ENCODE data around the gene THRB. TPM values are rescaled to one million over a fixed set of nuclear protein-coding genes. Genes with fewer than 3 reads are reported as not detected.

THRB gene
- total RNA-seq, 2 donors from 2014 or later: 1.2 TPM; not detected in 1

- Mint-ChIP-seq H3K4me3 (no peak overlapping the region), H3K27me3 (no peaks in the 10 kb centered on the region), H3K4me1 (no peaks in the 10 kb centered on the region), H3K36me3 (ENCODE audit: low read depth) (no peaks in the 10 kb centered on the region), H3K27ac (no peak overlapping the region)
- no peak for DNase-seq
- H3K9me3 ChIP-seq (ENCODE audit: control insufficient read depth, low read length, poor library complexity, severe bottlenecking): peaks cover 4% of the 10 kb centered on the region
- no peak for ATAC-seq
Observed at GRCh38 chr3:24506966-24507775, 12.5 kb upstream of the THRB start.

GRCh38 chr3:24505691-24506550 lies 11.3 kb upstream of the THRB start:
- Mint-ChIP-seq H3K27me3 (no peaks in the 10 kb centered on the region), H3K36me3 (ENCODE audit: low read depth) (no peaks in the 10 kb centered on the region), H3K4me3 (no peak overlapping the region), H3K27ac (no peak overlapping the region), H3K4me1 (no peaks in the 10 kb centered on the region)
- peaks cover 4% of the 10 kb centered on the region for H3K9me3 ChIP-seq (ENCODE audit: control insufficient read depth, low read length, poor library complexity, severe bottlenecking)
- ATAC-seq (no peak), DNase-seq (no peak)

GRCh38 chr3:24504772-24505171 lies 10.1 kb upstream of the THRB start:
- no peak overlapping the region for H3K4me3 Mint-ChIP-seq
- DNase-seq: no peak
- ATAC-seq: no peak
- no peaks in the 10 kb centered on the region for H3K4me1 Mint-ChIP-seq
- no peaks in the 10 kb centered on the region for H3K27me3 Mint-ChIP-seq
- no peak overlapping the region for H3K27ac Mint-ChIP-seq
- no peaks in the 10 kb centered on the region for H3K36me3 Mint-ChIP-seq (ENCODE audit: low read depth)
- peaks cover 4% of the 10 kb centered on the region for H3K9me3 ChIP-seq (ENCODE audit: control insufficient read depth, low read length, poor library complexity, severe bottlenecking)

- H3K9me3 ChIP-seq (ENCODE audit: control insufficient read depth, low read length, poor library complexity, severe bottlenecking): peaks cover 4% of the 10 kb centered on the region
- H3K27me3 Mint-ChIP-seq: no peaks in the 10 kb centered on the region
- no peak overlapping the region for H3K27ac Mint-ChIP-seq
- no peaks in the 10 kb centered on the region for H3K4me1 Mint-ChIP-seq
- DNase-seq (no peak), ATAC-seq (no peak)
- H3K4me3 Mint-ChIP-seq: no peak overlapping the region
- H3K36me3 Mint-ChIP-seq (ENCODE audit: low read depth): no peaks in the 10 kb centered on the region
Observed at GRCh38 chr3:24503616-24504113, 9.0 kb upstream of the THRB start.

GRCh38 chr3:24502690-24503089 lies 8.0 kb upstream of the THRB start:
- no peak overlapping the region for H3K4me3 Mint-ChIP-seq
- ATAC-seq (no peak), DNase-seq (no peak)
- no peaks in the 10 kb centered on the region for H3K4me1 Mint-ChIP-seq
- no peak overlapping the region for H3K27ac Mint-ChIP-seq
- H3K27me3 Mint-ChIP-seq: no peaks in the 10 kb centered on the region
- H3K36me3 Mint-ChIP-seq (ENCODE audit: low read depth): no peaks in the 10 kb centered on the region
- peaks cover 4% of the 10 kb centered on the region for H3K9me3 ChIP-seq (ENCODE audit: control insufficient read depth, low read length, poor library complexity, severe bottlenecking)

GRCh38 chr3:24500806-24501205 lies 6.2 kb upstream of the THRB start:
- DNase-seq: no peak
- H3K9me3 ChIP-seq (ENCODE audit: control insufficient read depth, low read length, poor library complexity, severe bottlenecking): peaks cover 4% of the 10 kb centered on the region
- H3K27me3 Mint-ChIP-seq: peaks cover 14% of the 10 kb centered on the region
- H3K4me3 Mint-ChIP-seq: no peak overlapping the region
- H3K36me3 Mint-ChIP-seq (ENCODE audit: low read depth): no peaks in the 10 kb centered on the region
- no peak overlapping the region for H3K27ac Mint-ChIP-seq
- H3K4me1 Mint-ChIP-seq: no peaks in the 10 kb centered on the region
- no peak for ATAC-seq

- ATAC-seq (no peak), DNase-seq (no peak)
- peaks cover 21% of the 10 kb centered on the region for H3K27me3 Mint-ChIP-seq
- no peak overlapping the region for H3K4me3 Mint-ChIP-seq
- no peak overlapping the region for H3K27ac Mint-ChIP-seq
- peaks cover 4% of the 10 kb centered on the region for H3K9me3 ChIP-seq (ENCODE audit: control insufficient read depth, low read length, poor library complexity, severe bottlenecking)
- H3K4me1 Mint-ChIP-seq: no peaks in the 10 kb centered on the region
- H3K36me3 Mint-ChIP-seq (ENCODE audit: low read depth): peaks cover 2% of the 10 kb centered on the region
Observed at GRCh38 chr3:24499991-24500390, 5.3 kb upstream of the THRB start.

GRCh38 chr3:24498796-24499195 lies 4.1 kb upstream of the THRB start:
- Mint-ChIP-seq H3K27ac (no peak overlapping the region), H3K4me3 (no peak overlapping the region), H3K36me3 (ENCODE audit: low read depth) (peaks cover 2% of the 10 kb centered on the region), H3K27me3 (peaks cover 29% of the 10 kb centered on the region), H3K4me1 (no peaks in the 10 kb centered on the region)
- DNase-seq (no peak), ATAC-seq (no peak)
- H3K9me3 ChIP-seq (ENCODE audit: control insufficient read depth, low read length, poor library complexity, severe bottlenecking): peaks cover 2% of the 10 kb centered on the region

- no peaks in the 10 kb centered on the region for H3K9me3 ChIP-seq (ENCODE audit: control insufficient read depth, low read length, poor library complexity, severe bottlenecking)
- ATAC-seq (no peak), DNase-seq (no peak)
- Mint-ChIP-seq H3K4me1 (no peaks in the 10 kb centered on the region), H3K4me3 (no peak overlapping the region), H3K27me3 (peaks cover 33% of the 10 kb centered on the region), H3K27ac (no peak overlapping the region), H3K36me3 (ENCODE audit: low read depth) (peaks cover 2% of the 10 kb centered on the region)
Observed at GRCh38 chr3:24498391-24498790, 3.7 kb upstream of the THRB start.

- peaks cover 36% of the 10 kb centered on the region for H3K27me3 Mint-ChIP-seq
- no peak overlapping the region for H3K27ac Mint-ChIP-seq
- no peak overlapping the region for H3K4me3 Mint-ChIP-seq
- peaks cover 2% of the 10 kb centered on the region for H3K36me3 Mint-ChIP-seq (ENCODE audit: low read depth)
- no peak for ATAC-seq
- H3K9me3 ChIP-seq (ENCODE audit: control insufficient read depth, low read length, poor library complexity, severe bottlenecking): no peaks in the 10 kb centered on the region
- DNase-seq: no peak
- H3K4me1 Mint-ChIP-seq: no peaks in the 10 kb centered on the region
Observed at GRCh38 chr3:24497942-24498341, 3.3 kb upstream of the THRB start.

- Mint-ChIP-seq H3K27ac (no peak overlapping the region), H3K36me3 (ENCODE audit: low read depth) (peaks cover 2% of the 10 kb centered on the region), H3K4me1 (no peaks in the 10 kb centered on the region), H3K4me3 (no peak overlapping the region), H3K27me3 (peaks cover 45% of the 10 kb centered on the region)
- ATAC-seq (no peak), DNase-seq (no peak)
- H3K9me3 ChIP-seq (ENCODE audit: control insufficient read depth, low read length, poor library complexity, severe bottlenecking): no peaks in the 10 kb centered on the region
Observed at GRCh38 chr3:24496529-24497482, 2.2 kb upstream of the THRB start.

- ATAC-seq (no peak), DNase-seq (no peak)
- Mint-ChIP-seq H3K4me1 (no peaks in the 10 kb centered on the region), H3K4me3 (peak overlapping the region; percentile 57), H3K27ac (no peak overlapping the region), H3K27me3 (peaks cover 52% of the 10 kb centered on the region), H3K36me3 (ENCODE audit: low read depth) (peaks cover 2% of the 10 kb centered on the region)
- no peaks in the 10 kb centered on the region for H3K9me3 ChIP-seq (ENCODE audit: control insufficient read depth, low read length, poor library complexity, severe bottlenecking)
Observed at GRCh38 chr3:24495326-24495994, 810 bp upstream of the THRB start.

All from T-helper 17 cell (primary cell).